ENCODE results near the gene SPATA32. TPM values are rescaled to one million over a fixed set of nuclear protein-coding genes. Genes with fewer than 3 reads are reported as not detected.
A peak's percentile ranks its signal among the peaks of the same experiment; 100 is the strongest.

SPATA32 gene
- total RNA-seq, 1 experiment from 2014 or later = 0.48 TPM

GRCh38 chr17:45228763-45229539 is 32.9 kb downstream of the SPATA32 start:
- ChIA-PET POLR2A (ENCODE audit: unreplicated experiment) (interaction anchor here (0.5 kb wide), 1 partner anchor 141 kb away, joined by 7 read pairs; no protein-coding TSS in a partner anchor), CTCF (interaction anchor here (0.7 to 5.4 kb wide), 3 partner anchors 9 to 94 kb away, joined by 3 to 31 read pairs (median 4); partner anchors contain the start of gene ACBD4)
- Histone ChIP-seq H3K36me3 (ENCODE audit: low read depth) (no peaks in the 10 kb centered on the region), H3F3A (ENCODE audit: insufficient read depth, low read depth) (peaks cover 39% of the 10 kb centered on the region; the same call in 1 of the 2 replicates), H3K9me3 (ENCODE audit: insufficient read depth, low read depth) (no peaks in the 10 kb centered on the region), H3K79me2 (ENCODE audit: low read depth) (peaks cover 7% of the 10 kb centered on the region; the same call in 1 of the 2 replicates), H3K4me2 (peak overlapping the region; percentile 70), H4K20me1 (ENCODE audit: insufficient read depth) (no peaks in the 10 kb centered on the region), H3K4me1 (replicated peaks; ENCODE audit: insufficient read depth) (peaks cover 55% of the 10 kb centered on the region), H2AFZ (0 out of 2 replicates have a peak overlapping the region, but pooled peaks have one; percentile 1), H3K27me3 (ENCODE audit: insufficient read depth, low read depth) (no peaks in the 10 kb centered on the region), H3K4me3 (peak overlapping the region; percentile 3; the same call in 1 of the 2 replicates), H3K27ac (peak overlapping the region; percentile 22), H3K9me2 (ENCODE audit: insufficient read depth) (no peaks in the 10 kb centered on the region)
- TF ChIP-seq EZH2 (IDR thresholded peaks at IDR 0.05; ENCODE audit: low read depth) (no peak), CTCF (conservative IDR thresholded peaks at IDR 0.05) (no peak)
- peak; percentile 65 to 68 for DNase-seq
- intact Hi-C loops (cut with micrococcal nuclease; ENCODE audit: unreplicated experiment) = no loop called here
- no TSS peak for BruUV-seq (replicated peaks)

- Histone ChIP-seq H3K27ac (peak overlapping the region; percentile 22; the same call in 1 of the 2 replicates), H3K4me1 (replicated peaks; ENCODE audit: insufficient read depth) (peaks cover 55% of the 10 kb centered on the region), H3K4me3 (no peak overlapping the region), H4K20me1 (ENCODE audit: insufficient read depth) (no peaks in the 10 kb centered on the region), H2AFZ (no peak overlapping the region), H3F3A (ENCODE audit: insufficient read depth, low read depth) (peaks cover 39% of the 10 kb centered on the region; the same call in 1 of the 2 replicates), H3K9me3 (ENCODE audit: insufficient read depth, low read depth) (no peaks in the 10 kb centered on the region), H3K36me3 (ENCODE audit: low read depth) (no peaks in the 10 kb centered on the region), H3K27me3 (ENCODE audit: insufficient read depth, low read depth) (no peaks in the 10 kb centered on the region), H3K4me2 (peak overlapping the region; percentile 70), H3K9me2 (ENCODE audit: insufficient read depth) (no peaks in the 10 kb centered on the region), H3K79me2 (ENCODE audit: low read depth) (peaks cover 7% of the 10 kb centered on the region; the same call in 1 of the 2 replicates)
- POLR2A ChIA-PET (ENCODE audit: unreplicated experiment) = no interaction called here
- DNase-seq = no peak
- BruUV-seq (replicated peaks) = no TSS peak
- intact Hi-C loops (cut with micrococcal nuclease; ENCODE audit: unreplicated experiment) = no loop called here
- TF ChIP-seq CTCF (conservative IDR thresholded peaks at IDR 0.05) (no peak), EZH2 (IDR thresholded peaks at IDR 0.05; ENCODE audit: low read depth) (no peak)
- CTCF ChIA-PET = interaction anchor here (0.5 to 5.4 kb wide), 6 partner anchors 8 to 93 kb away, joined by 3 to 31 read pairs (median 4); partner anchors contain the start of gene ACBD4
Measured at GRCh38 chr17:45227926-45228762, 33.8 kb downstream of the SPATA32 start.

Data from PC-9 (cell line).